Liver (tissue), 9 donors: ENCODE data around the gene KCNJ1. TPM values are rescaled to one million over a fixed set of nuclear protein-coding genes. Genes with fewer than 3 reads are reported as not detected.
A peak's percentile ranks its signal among the peaks of the same experiment; 100 is the strongest.

Source experiments
- DNase-seq: peaks from one replicate; pipeline ENCODE4 v3.0.0-alpha.2; 2017; ENCODE audit warnings: low spot score
- H3K27ac ChIP-seq, 2 donors: one replicate each; pipeline ENCODE4 v1.7.0; 2013; ENCODE audit warnings: inconsistent platforms in 2 of 2, low read length in 2 of 2, control low read depth in 1 of 2, low read depth in 1 of 2, mild to moderate bottlenecking in 1 of 2
- H3K27me3 ChIP-seq, 4 donors: one replicate each; pipeline versions ENCODE4 v1.6.1 to v1.7.0; 2013; ENCODE audit warnings: low read length in 3 of 4, inconsistent platforms in 1 of 4, mild to moderate bottlenecking in 1 of 4, moderate library complexity in 1 of 4; ENCODE audit not compliant: control insufficient read depth in 4 of 4, insufficient read depth in 4 of 4
- H3K36me3 ChIP-seq, 4 donors: one replicate each; pipeline versions ENCODE4 v1.6.1 to v1.7.0; 2013; ENCODE audit warnings: low read length in 3 of 4, mild to moderate bottlenecking in 3 of 4, low read depth in 1 of 4, moderate library complexity in 1 of 4; ENCODE audit not compliant: control insufficient read depth in 4 of 4, insufficient read depth in 3 of 4
- H3K4me1 ChIP-seq, 4 donors: one replicate each; pipeline versions ENCODE4 v1.6.1 to v1.7.0; 2013; ENCODE audit warnings: low read length in 3 of 4, mild to moderate bottlenecking in 3 of 4, moderate library complexity in 1 of 4; ENCODE audit not compliant: control insufficient read depth in 4 of 4, insufficient read depth in 4 of 4
- H3K4me3 ChIP-seq, 3 donors: one replicate each; pipeline versions ENCODE4 v1.6.1 to v1.7.0; 2013; ENCODE audit warnings: low read length in 3 of 3, control low read depth in 1 of 3, low read depth in 1 of 3, mild to moderate bottlenecking in 1 of 3
- H3K9ac ChIP-seq, 2 donors: one replicate each; pipeline ENCODE4 v1.7.0; 2013; ENCODE audit warnings: low read length in 2 of 2, mild to moderate bottlenecking in 2 of 2, moderate library complexity in 2 of 2, control low read depth in 1 of 2, low read depth in 1 of 2
- H3K9me3 ChIP-seq, 4 donors: one replicate each; pipeline versions ENCODE4 v1.6.1 to v1.7.0; 2013; ENCODE audit warnings: low read length in 3 of 4; ENCODE audit not compliant: control insufficient read depth in 4 of 4
- ATF3 ChIP-seq: IDR thresholded peaks from 2 replicates; pipeline ENCODE4 v1.6.1; 2016; ENCODE audit warnings: antibody characterized with exemption
- EGR1 ChIP-seq, 2 donors: IDR thresholded peaks; 2 replicates each; pipeline ENCODE4 v1.6.1; 2016 to 2018; ENCODE audit warnings: antibody characterized with exemption in 2 of 2, low read depth in 2 of 2
- FOXA1 ChIP-seq: IDR thresholded peaks from 2 replicates; pipeline ENCODE4 v1.6.1; 2016; ENCODE audit warnings: antibody characterized with exemption
- FOXA2 ChIP-seq: IDR thresholded peaks from 2 replicates; pipeline ENCODE4 v1.6.1; 2016; ENCODE audit warnings: antibody characterized with exemption
- GABPA ChIP-seq, 2 donors: IDR thresholded peaks in 1 of 2; conservative IDR thresholded peaks in 1 of 2; 2 replicates each; pipeline ENCODE4 v1.6.1; 2016; ENCODE audit warnings: antibody characterized with exemption in 2 of 2, mild to moderate bottlenecking in 1 of 2, moderate library complexity in 1 of 2
- HNF4G ChIP-seq: IDR thresholded peaks from 2 replicates; pipeline ENCODE4 v1.6.1; 2016; ENCODE audit warnings: antibody characterized with exemption
- MAX ChIP-seq: IDR thresholded peaks from 2 replicates; pipeline ENCODE4 v1.6.1; 2016; ENCODE audit warnings: antibody characterized with exemption
- REST ChIP-seq: IDR thresholded peaks from 2 replicates; pipeline ENCODE4 v1.6.1; 2016; ENCODE audit warnings: antibody characterized with exemption, mild to moderate bottlenecking
- RXRA ChIP-seq, 2 donors: IDR thresholded peaks; 2 replicates each; pipeline ENCODE4 v1.6.1; 2017 to 2018; ENCODE audit warnings: antibody characterized with exemption in 2 of 2, mild to moderate bottlenecking in 1 of 2
- SP1 ChIP-seq: IDR thresholded peaks from 2 replicates; pipeline ENCODE4 v1.6.1; 2018; ENCODE audit warnings: antibody characterized with exemption, mild to moderate bottlenecking
- YY1 ChIP-seq: IDR thresholded peaks from 2 replicates; pipeline ENCODE4 v1.6.1; 2016; ENCODE audit warnings: antibody characterized with exemption, mild to moderate bottlenecking
- WGBS: extraction: QIAGEN DNeasy Blood & Tissue Kit; methylation state at CpG from one replicate; pipeline ENCODE4 v1.1.7; 2013; 5-methylcytosine and 5-hydroxymethylcytosine counted together
- polyA plus RNA-seq, 2 donors: library from polyadenylated mRNA; stranded (reverse) in 1 of 2; unstranded in 1 of 2; fragments of 200-250 nt in 1 of 2; fragments of >200 nt in 1 of 2; fragmentation: Nextera tagmentation in 1 of 2; extraction: Ambion mirVana in 1 of 2; gene quantifications; one replicate each; pipeline versions ENCODE4 v1.2.1 to v1.2.3, GENCODE V29; 2013 to 2015
- total RNA-seq, 2 donors: library from RNA; depleted of rRNA; stranded (reverse); fragments of >200 nt; gene quantifications; one replicate each; pipeline ENCODE4 v1.2.3, GENCODE V29; 2014
- donor health status: healthy.
- donor health status: healthy.
- donor health status: healthy.
- donor health status: healthy.
- donor health status: healthy.

Gene KCNJ1
- total and polyA plus RNA-seq, 4 donors: 0.14 to 0.23 TPM; not detected in 2

DNA sequence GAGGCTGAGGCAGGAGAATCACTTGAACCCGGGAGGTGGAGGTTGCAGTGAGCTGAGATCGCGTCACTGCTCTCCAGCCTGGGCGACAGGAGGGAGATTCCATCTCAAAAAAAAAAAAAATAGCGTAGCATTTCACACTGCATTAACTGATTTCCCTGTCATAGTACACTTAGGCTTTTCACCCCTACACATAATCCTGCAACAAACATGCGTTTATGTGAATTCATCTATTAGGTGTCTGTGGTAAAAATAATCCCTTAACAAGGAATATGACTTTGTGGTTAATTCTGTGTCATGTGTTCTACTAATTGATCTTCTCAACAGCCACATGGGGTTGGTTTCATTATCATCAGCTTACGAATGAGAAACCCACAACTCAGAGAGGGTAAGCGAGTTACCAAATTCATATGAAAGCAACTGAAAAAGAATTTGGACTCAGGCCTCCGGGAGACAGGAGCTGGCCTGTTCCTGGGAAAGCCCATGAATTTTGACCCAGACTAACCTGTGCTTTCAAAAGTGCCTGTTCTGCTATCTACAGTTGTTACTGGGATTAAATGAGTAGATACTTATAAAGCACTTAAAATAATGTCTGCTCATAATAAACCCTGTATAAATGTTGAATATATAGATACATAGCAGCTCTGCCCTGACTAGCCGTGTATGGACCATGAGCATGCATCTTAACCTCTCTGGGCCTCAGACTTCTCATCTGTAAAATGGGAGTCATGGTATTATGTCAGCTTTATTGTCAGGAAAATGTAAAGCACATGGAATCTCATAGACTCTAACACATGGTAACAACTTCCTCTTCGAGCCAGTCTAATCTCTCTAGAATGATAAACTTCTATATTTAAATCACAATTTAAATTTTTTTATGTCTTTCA is 36.6 kb downstream of the KCNJ1 start:
- peaks cover 0 to under 1% (median 0%) of the 10 kb centered on the region in 4 donors for H3K36me3 ChIP-seq
- H3K4me1 ChIP-seq: peaks cover 0 to 11% (median 1%) of the 10 kb centered on the region in 4 donors
- H3K9ac ChIP-seq: peak overlapping the region in 1 of 2 donors; percentile 25
- 68% methylated on average over 11 of the region's 11 CpGs for WGBS
- TF ChIP-seq REST (no peak), HNF4G (no peak), MAX (peak; percentile 24)
- H3K27ac ChIP-seq: no peak overlapping the region
- H3K4me3 ChIP-seq: no peak overlapping the region
- no peaks in the 10 kb centered on the region for H3K27me3 ChIP-seq
- no peaks in the 10 kb centered on the region for H3K9me3 ChIP-seq
- no peak for DNase-seq

- DNase-seq: no peak
- Histone ChIP-seq H3K27ac (no peak overlapping the region), H3K9ac (no peak overlapping the region), H3K4me3 (no peak overlapping the region), H3K36me3 (peaks cover 0 to 2% (median 0%) of the 10 kb centered on the region in 4 donors), H3K9me3 (no peaks in the 10 kb centered on the region), H3K27me3 (no peaks in the 10 kb centered on the region), H3K4me1 (peaks cover 0 to 7% (median 3%) of the 10 kb centered on the region in 4 donors)
- 88% methylated on average over 4 of the region's 4 CpGs for whole genome bisulfite sequencing
- TF ChIP-seq YY1 (no peak), SP1 (no peak)
Observed at GRCh38 chr11:128828350-128828749, 38.7 kb downstream of the KCNJ1 start.

GRCh38 chr11:128827191-128827893 is 39.8 kb downstream of the KCNJ1 start:
- TF ChIP-seq RXRA (IDR thresholded peaks at IDR 0.05): no peak
- no peak for TF ChIP-seq HNF4G
- TF ChIP-seq FOXA2: no peak
- TF ChIP-seq FOXA1: no peak
- TF ChIP-seq ATF3: no peak
- TF ChIP-seq MAX: no peak
- TF ChIP-seq YY1: no peak
- TF ChIP-seq SP1: no peak
- TF ChIP-seq EGR1 (IDR thresholded peaks at IDR 0.05; ENCODE audit: low read depth in 2 of 2): no peak
- TF ChIP-seq REST: no peak
- no peak for TF ChIP-seq GABPA (IDR thresholded peaks at IDR 0.05 in 1 of 2, conservative IDR thresholded peaks at IDR 0.05 in 1 of 2)
- Histone ChIP-seq H3K9me3 (no peaks in the 10 kb centered on the region), H3K4me3 (no peak overlapping the region), H3K27ac (no peak overlapping the region), H3K36me3 (peaks cover 0 to 2% (median 0%) of the 10 kb centered on the region in 4 donors), H3K27me3 (no peaks in the 10 kb centered on the region), H3K9ac (no peak overlapping the region), H3K4me1 (peaks cover 0 to 7% (median 3%) of the 10 kb centered on the region in 4 donors)
- 87% methylated on average over 7 of the region's 7 CpGs for WGBS
- DNase-seq: no peak
